Keratinocyte (primary cell): ENCODE measurements around the gene ENDOD1. TPM values are rescaled to one million over a fixed set of nuclear protein-coding genes. Genes with fewer than 3 reads are reported as not detected.

ENCODE experiments used
- DNase-seq: peaks from one replicate; pipeline ENCODE4 v3.0.0-alpha.2; 2011; ENCODE audit warnings: low read depth, missing footprints, low spot score
- FAIRE-seq: peaks from 2 replicates; lab custom pipeline; 2011; peaks lifted over from hg19 to GRCh38; lab: Jason Lieb, UNC
- H2AFZ ChIP-seq: 2 replicates; pipeline ENCODE4 v1.6.0; 2012; ENCODE audit warnings: low read length, control low read depth, inconsistent platforms; ENCODE audit not compliant: control insufficient read depth
- H3K27ac ChIP-seq: 2 replicates; pipeline ENCODE4 v1.5.1; 2011; ENCODE audit warnings: low read length; ENCODE audit not compliant: control insufficient read depth, insufficient read depth
- H3K27me3 ChIP-seq: 3 replicates; pipeline ENCODE4 v1.6.0; 2011; ENCODE audit warnings: low read length; ENCODE audit not compliant: control insufficient read depth, insufficient read depth; ENCODE audit errors: extremely low read depth
- H3K36me3 ChIP-seq, 2 experiments: 2 replicates in 1 of 2; 3 replicates in 1 of 2; pipeline ENCODE4 v1.5.1; 2011; ENCODE audit warnings: low read length in 2 of 2, mild to moderate bottlenecking in 1 of 2; ENCODE audit not compliant: control insufficient read depth in 2 of 2, insufficient read depth in 2 of 2; ENCODE audit errors: extremely low read depth in 1 of 2
- H3K4me1 ChIP-seq: 3 replicates; pipeline ENCODE4 v1.5.1; 2011; ENCODE audit warnings: low read length; ENCODE audit not compliant: control insufficient read depth, insufficient read depth; ENCODE audit errors: extremely low read depth
- H3K4me2 ChIP-seq: 3 replicates; pipeline ENCODE4 v1.6.0; 2011; ENCODE audit warnings: low read depth, low read length; ENCODE audit not compliant: control insufficient read depth, insufficient read depth; ENCODE audit errors: extremely low read depth
- H3K4me3 ChIP-seq, 3 experiments: fragments of 200-600 bp in 1 of 3; sonication (generic) in 1 of 3; 2 replicates in 2 of 3; 3 replicates in 1 of 3; pipeline ENCODE4 v1.5.1; 2011 to 2016; ENCODE audit warnings: low read length in 3 of 3, mild to moderate bottlenecking in 3 of 3, control low read depth in 2 of 3, inconsistent platforms in 1 of 3, low read depth in 1 of 3, mixed read lengths in 1 of 3, mixed run types in 1 of 3, moderate library complexity in 1 of 3; ENCODE audit not compliant: control insufficient read depth in 2 of 3, insufficient read depth in 2 of 3; ENCODE audit errors: extremely low read depth in 1 of 3
- H3K79me2 ChIP-seq: 2 replicates; pipeline ENCODE4 v1.6.0; 2012; ENCODE audit warnings: low read length; ENCODE audit not compliant: control insufficient read depth, insufficient read depth
- H3K9ac ChIP-seq: 3 replicates; pipeline ENCODE4 v1.6.0; 2011; ENCODE audit warnings: low read length; ENCODE audit not compliant: control insufficient read depth, insufficient read depth; ENCODE audit errors: extremely low read depth
- H3K9me1 ChIP-seq: 3 replicates; pipeline ENCODE4 v1.6.0; 2011; ENCODE audit warnings: low read length; ENCODE audit not compliant: control insufficient read depth, insufficient read depth; ENCODE audit errors: extremely low read depth
- H3K9me3 ChIP-seq: 2 replicates; pipeline ENCODE4 v1.5.1; 2012; ENCODE audit warnings: low read depth, low read length; ENCODE audit not compliant: control insufficient read depth
- H4K20me1 ChIP-seq: 3 replicates; pipeline ENCODE4 v1.6.0; 2011; ENCODE audit warnings: low read length; ENCODE audit not compliant: control insufficient read depth, insufficient read depth; ENCODE audit errors: extremely low read depth
- CTCF ChIP-seq, 3 experiments: IDR thresholded peaks in 1 of 3; conservative IDR thresholded peaks in 1 of 3; optimal IDR thresholded peaks in 1 of 3; 2 replicates in 2 of 3; 3 replicates in 1 of 3; pipeline versions ENCODE3 to v1.5.1; 2011; ENCODE audit warnings: low read length in 3 of 3, mild to moderate bottlenecking in 3 of 3, moderate library complexity in 2 of 3, control low read depth in 1 of 3, inconsistent platforms in 1 of 3; ENCODE audit not compliant: insufficient read depth in 2 of 3; ENCODE audit errors: extremely low read depth in 1 of 3
- EZH2 ChIP-seq: IDR thresholded peaks from one replicate; pipeline ENCODE4 v1.6.1; 2012; ENCODE audit warnings: inconsistent platforms, mild to moderate bottlenecking, low read length, moderate library complexity
- dilution Hi-C: fragments of 300-500 bp; cut with MboI; formaldehyde crosslinking; loops from one replicate; pipeline ENCODE4 v1.7.0; 2020; ENCODE audit warnings: low sequenced_read_pairs; ENCODE audit not compliant: extremely low pct_ligation_motif_present
- polyA plus RNA-seq, 5 experiments: library from polyadenylated mRNA; depleted of rRNA in 3 of 5; stranded (reverse) in 3 of 5; stranded (forward) in 1 of 5; unstranded in 1 of 5; fragments of >200 nt; gene quantifications; 1 replicate in 1 of 5; 2 replicates in 3 of 5; 3 replicates in 1 of 5; pipeline versions ENCODE4 v1.2.1 to v1.2.3, GENCODE V29; 2011 to 2012; ENCODE audit warnings: missing spikeins in 2 of 5, low read depth in 1 of 5, low replicate concordance in 1 of 5

The ENDOD1 gene
- polyA plus RNA-seq, 1 donor (not counting 4 experiments of a cell fraction or from before 2014, with no cell fraction given) = 27.2 TPM

GRCh38 chr11:95101935-95102334 lies 12.3 kb downstream of the ENDOD1 start:
- Histone ChIP-seq H3K36me3 (no peaks in the 10 kb centered on the region), H3K27me3 (no peaks in the 10 kb centered on the region), H3K9ac (no peak overlapping the region), H3K79me2 (peaks cover 16% of the 10 kb centered on the region), H3K4me1 (peaks cover 23% of the 10 kb centered on the region), H3K4me2 (no peak overlapping the region), H4K20me1 (no peaks in the 10 kb centered on the region), H3K9me3 (no peaks in the 10 kb centered on the region), H3K9me1 (no peaks in the 10 kb centered on the region), H3K4me3 (no peak overlapping the region), H3K27ac (no peak overlapping the region), H2AFZ (no peak overlapping the region)
- no peak for TF ChIP-seq EZH2
- no peak for TF ChIP-seq CTCF (optimal IDR thresholded peaks at IDR 0.05 in 1 of 3, IDR thresholded peaks at IDR 0.05 in 1 of 3, conservative IDR thresholded peaks at IDR 0.05 in 1 of 3; ENCODE audit: extremely low read depth in 1 of 3, insufficient read depth in 2 of 3, low read length in 3 of 3)
- DNase-seq = no peak
- no peak for FAIRE-seq
- dilution Hi-C loops = no loop called here

- Histone ChIP-seq H3K9me3 (no peaks in the 10 kb centered on the region), H3K4me2 (no peak overlapping the region), H2AFZ (no peak overlapping the region), H3K27me3 (no peaks in the 10 kb centered on the region), H3K4me1 (peaks cover 31% of the 10 kb centered on the region), H3K9ac (no peak overlapping the region), H3K9me1 (no peaks in the 10 kb centered on the region), H3K36me3 (no peaks in the 10 kb centered on the region), H3K27ac (no peak overlapping the region), H3K79me2 (peaks cover 16% of the 10 kb centered on the region), H4K20me1 (no peaks in the 10 kb centered on the region), H3K4me3 (no peak overlapping the region)
- dilution Hi-C loops = no loop called here
- TF ChIP-seq EZH2 (no peak), CTCF (optimal IDR thresholded peaks at IDR 0.05 in 1 of 3, IDR thresholded peaks at IDR 0.05 in 1 of 3, conservative IDR thresholded peaks at IDR 0.05 in 1 of 3; ENCODE audit: extremely low read depth in 1 of 3, insufficient read depth in 2 of 3, low read length in 3 of 3) (no peak)
- no peak for DNase-seq
- FAIRE-seq = no peak
Measured at GRCh38 chr11:95102733-95103132, 13.1 kb downstream of the ENDOD1 start.
